Fibroblast of gingiva (primary cell): Measurements from ENCODE around the gene SLC51B.
"Not testable (repeated sequence)": the region's sequence is repeated elsewhere in the genome, so short reads cannot be mapped to it uniquely, and the experiment has no call there.

ENCODE experiments used
- DNase-seq: peaks from one replicate; pipeline ENCODE4 v3.0.0-alpha.2; 2011; ENCODE audit warnings: low read depth

The SLC51B gene

GRCh38 chr15:65044724-65045481, at the start of gene SLC51B:
Gene SLC51B (plus strand): TSS chr15:65045387. CDS start chr15:65050005, 4,618 bp downstream.
- DNase-seq = no peak

- DNase-seq = no peak
These were observed 48.1 kb upstream of the SLC51B start for GRCh38 chr15:64997066-64997465.

GRCh38 chr15:64997745-64998375, 47.3 kb upstream of the SLC51B start:
- DNase-seq = peak; percentile 55

- DNase-seq = peak; percentile 24
These were observed 40.2 kb upstream of the SLC51B start for GRCh38 chr15:65004993-65005392.

GRCh38 chr15:65006876-65007275, 38.3 kb upstream of the SLC51B start:
- no peak for DNase-seq

GRCh38 chr15:65008983-65009382, 36.2 kb upstream of the SLC51B start:
- DNase-seq = peak; percentile 6

GRCh38 chr15:65011198-65011597, 34.0 kb upstream of the SLC51B start:
- DNase-seq = not testable (repeated sequence)

GRCh38 chr15:65020419-65020818, 24.8 kb upstream of the SLC51B start:
- DNase-seq = no peak

- no peak for DNase-seq
These were observed 23.7 kb upstream of the SLC51B start for GRCh38 chr15:65021488-65021887.

- DNase-seq = no peak
These were observed 18.4 kb upstream of the SLC51B start for GRCh38 chr15:65026756-65027155.

- DNase-seq = no peak
These were observed 17.6 kb upstream of the SLC51B start for GRCh38 chr15:65027593-65027992.

- no peak for DNase-seq
These were observed 16.8 kb upstream of the SLC51B start for GRCh38 chr15:65028338-65028737.

GRCh38 chr15:65028921-65029735, 16.1 kb upstream of the SLC51B start, which contains the start of gene MTFMT:
Gene MTFMT (minus strand): TSS chr15:65029639. CDS start chr15:65029613, 26 bp downstream.
- DNase-seq = peak; percentile 69

- DNase-seq = no peak
These were observed 15.4 kb upstream of the SLC51B start for GRCh38 chr15:65029736-65030208.

GRCh38 chr15:65032801-65033537, 12.2 kb upstream of the SLC51B start:
- peak; percentile 62 for DNase-seq

- DNase-seq = peak; percentile 55
These were observed 11.4 kb upstream of the SLC51B start for GRCh38 chr15:65033659-65034269.

- DNase-seq = no peak
These were observed 10.5 kb upstream of the SLC51B start for GRCh38 chr15:65034719-65035118.

- DNase-seq = no peak
These were observed 7.9 kb upstream of the SLC51B start for GRCh38 chr15:65037309-65037708.

GRCh38 chr15:65038428-65038827, 6.8 kb upstream of the SLC51B start:
- no peak for DNase-seq

GRCh38 chr15:65038836-65039235, 6.4 kb upstream of the SLC51B start:
- no peak for DNase-seq

- DNase-seq = no peak
These were observed 4.7 kb upstream of the SLC51B start for GRCh38 chr15:65040461-65040860.
